ENCODE measurements around the gene IMPG2.

GRCh38 chr3:101249522-101249921 lies 70.9 kb downstream of the IMPG2 start:
- TF ChIP-seq EZH2 (IDR thresholded peaks at IDR 0.05; ENCODE audit: borderline replicate concordance, insufficient read depth, low read depth, low read length, poor library complexity, severe bottlenecking), result no peak
- no peak for TF ChIP-seq CTCF (IDR thresholded peaks at IDR 0.05)
